GM19193 (cell line): ENCODE measurements around the gene GRAMD1B.

ENCODE experiments used
- POLR2A ChIP-seq: IDR thresholded peaks from 4 replicates; pipeline ENCODE4 v1.6.1; 2011; ENCODE audit not compliant: insufficient read depth, insufficient read length; ENCODE audit errors: extremely low read depth

GRAMD1B gene

DNA sequence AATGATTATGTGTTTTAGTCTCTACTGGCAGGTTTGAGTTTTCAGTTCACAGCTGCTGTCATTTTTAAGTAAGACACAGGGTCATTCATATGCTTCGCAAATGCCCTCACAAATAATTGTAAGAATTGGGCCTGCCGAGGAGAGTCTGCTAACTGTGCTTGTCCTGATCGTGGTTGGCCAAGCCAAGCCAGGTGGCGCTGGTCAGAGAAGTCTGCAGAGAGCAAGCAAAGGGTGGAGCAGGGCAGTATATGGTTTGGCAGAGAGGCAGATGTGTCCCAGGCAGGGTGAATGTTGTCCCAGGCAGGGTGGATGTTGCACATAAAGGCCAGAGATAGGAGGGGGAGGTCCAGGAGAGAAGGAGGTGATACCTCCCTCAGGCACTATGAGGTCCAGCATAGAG is 171.7 kb downstream of the GRAMD1B start:
- TF ChIP-seq POLR2A, result no peak

DNA sequence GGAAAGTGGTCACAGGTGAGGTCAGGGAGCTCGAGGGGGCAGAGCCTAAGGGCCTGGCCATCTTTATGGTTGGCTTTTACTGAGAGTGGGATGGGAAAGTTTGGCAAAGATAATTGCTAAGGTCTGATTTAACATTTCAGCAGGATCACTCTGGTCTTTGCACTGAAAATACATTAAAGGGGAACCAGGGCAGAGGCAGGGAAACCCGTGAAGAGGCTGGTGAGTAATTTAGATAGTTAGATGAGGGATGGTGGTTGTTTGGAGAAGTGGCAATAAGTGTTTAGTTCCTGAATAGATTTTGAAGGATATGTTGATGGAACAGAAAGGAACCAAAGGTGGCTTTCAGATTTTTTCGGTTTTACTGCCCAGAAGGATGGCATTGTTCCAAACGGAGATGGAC is 173.6 kb downstream of the GRAMD1B start:
- no peak for TF ChIP-seq POLR2A

- no peak for TF ChIP-seq POLR2A
These were observed 177.7 kb downstream of the GRAMD1B start for GRCh38 chr11:123607781-123608180.

GRCh38 chr11:123608371-123608770 is 178.3 kb downstream of the GRAMD1B start:
- TF ChIP-seq POLR2A, result no peak

GRCh38 chr11:123608945-123609344 is 178.9 kb downstream of the GRAMD1B start:
- no peak for TF ChIP-seq POLR2A

DNA sequence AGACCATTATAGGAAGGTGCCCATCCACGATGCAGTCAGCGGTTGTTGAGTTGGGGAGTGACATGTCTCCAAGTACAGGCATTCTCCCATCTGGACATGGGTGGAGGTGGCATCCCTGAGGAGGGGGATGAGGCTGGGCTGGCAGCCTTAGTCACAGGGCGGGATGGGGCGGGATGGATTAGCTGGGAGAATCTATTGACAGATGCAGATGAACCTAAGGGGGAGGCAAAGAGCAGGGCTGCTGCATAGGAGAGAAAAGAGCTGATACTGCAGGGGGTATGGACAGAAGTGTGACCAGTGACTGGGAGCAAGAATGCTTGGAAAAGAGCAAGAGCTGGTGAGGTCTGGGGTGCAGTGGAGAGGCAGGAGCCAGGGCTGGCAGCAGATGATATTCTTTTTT is 181.6 kb downstream of the GRAMD1B start:
- TF ChIP-seq POLR2A, result no peak

GRCh38 chr11:123616505-123617198 is 186.6 kb downstream of the GRAMD1B start:
- no peak for TF ChIP-seq POLR2A

DNA sequence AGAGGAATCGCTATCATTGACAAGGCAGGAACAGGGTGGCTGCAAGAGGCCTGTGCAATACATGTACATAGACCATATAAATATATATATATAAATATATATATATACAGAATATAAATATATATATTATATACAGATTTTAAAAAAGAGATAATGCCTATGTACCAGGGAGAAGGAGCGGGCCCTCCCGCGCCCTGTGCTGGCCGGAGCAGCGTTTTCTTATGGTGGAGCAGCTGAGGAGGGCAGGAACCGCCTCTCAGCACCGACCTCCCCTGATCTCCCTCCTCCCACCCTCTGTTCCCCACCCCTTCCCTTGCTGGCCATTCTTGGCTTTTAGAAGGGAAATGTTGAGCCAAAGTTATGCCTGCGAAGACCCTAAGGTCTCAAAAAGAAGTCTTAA is 192.5 kb downstream of the GRAMD1B start:
- no peak for TF ChIP-seq POLR2A

DNA sequence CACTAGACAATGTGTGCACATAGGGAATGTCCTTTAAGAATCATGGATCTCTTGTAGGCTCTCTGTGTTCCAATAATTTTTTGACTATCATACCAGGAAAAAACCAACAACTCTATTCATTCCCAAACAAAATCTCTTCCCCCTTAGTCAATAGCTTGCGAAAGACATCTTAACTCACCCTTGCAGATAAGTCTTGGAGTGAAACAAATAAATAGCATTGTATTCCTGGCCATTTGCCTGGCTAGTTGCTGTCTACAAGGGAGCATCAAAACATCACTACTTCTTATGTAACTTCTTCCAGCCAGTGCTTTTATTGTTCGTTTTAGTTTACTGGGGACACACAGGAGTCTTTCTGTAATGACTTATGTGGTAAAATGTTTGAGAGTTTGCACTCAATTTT is 194.9 kb downstream of the GRAMD1B start:
- no peak for TF ChIP-seq POLR2A

DNA sequence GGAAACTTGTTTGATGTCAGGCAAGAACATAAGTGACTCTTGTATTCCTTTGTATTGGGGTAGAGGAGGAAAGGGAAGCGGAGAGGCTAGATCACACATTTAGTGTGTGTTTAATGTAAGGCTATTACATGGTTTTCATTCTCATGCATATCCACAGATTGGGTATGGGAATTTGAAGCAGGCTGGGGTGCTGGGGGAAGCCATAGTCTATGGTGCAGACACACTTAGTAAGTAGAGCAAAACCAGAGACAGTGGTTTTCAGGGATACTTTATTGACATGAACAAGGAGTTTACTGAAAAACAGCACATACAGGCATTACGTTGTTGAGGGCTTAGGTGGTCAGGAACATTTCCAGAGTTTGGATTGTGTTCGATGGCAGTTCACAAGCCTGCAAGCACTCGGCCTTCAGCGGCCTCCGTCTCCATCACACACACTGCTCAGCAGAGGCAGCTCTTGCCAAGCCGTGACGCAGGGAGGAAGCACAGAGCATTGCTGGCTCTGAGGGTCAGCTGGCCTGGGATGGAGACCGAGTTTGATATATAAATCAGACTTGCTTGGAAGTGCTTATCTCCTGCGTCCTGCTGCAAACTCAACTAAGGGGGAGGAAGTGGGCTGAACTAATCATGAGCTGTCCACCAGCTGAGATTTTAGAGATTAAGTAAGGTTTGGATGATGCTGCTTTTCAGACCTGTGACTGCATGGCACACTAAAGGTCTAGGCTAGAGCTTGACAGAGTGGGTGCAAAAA is 199.0 kb downstream of the GRAMD1B start:
- TF ChIP-seq POLR2A, result no peak

GRCh38 chr11:123630126-123630608 is 200.1 kb downstream of the GRAMD1B start:
- no peak for TF ChIP-seq POLR2A

DNA sequence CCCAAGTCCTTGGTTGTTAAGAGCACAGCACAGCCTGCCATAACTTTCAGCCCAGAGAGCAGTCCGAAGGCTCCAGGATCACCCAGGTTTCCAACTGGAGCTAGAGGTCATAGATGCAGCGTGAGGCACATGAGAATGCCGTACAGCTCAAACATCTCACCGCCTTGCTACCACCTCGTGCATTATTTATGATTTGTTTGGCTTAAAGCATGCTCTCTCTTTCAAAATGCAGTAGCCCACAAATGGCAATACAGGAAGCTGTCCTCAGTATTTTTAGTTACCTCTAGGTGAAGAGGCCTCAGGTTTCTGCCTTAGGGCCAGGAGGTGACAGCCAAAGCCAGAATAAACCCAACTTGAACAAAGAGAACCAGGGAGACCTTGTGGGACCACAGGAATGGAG is 210.0 kb downstream of the GRAMD1B start:
- TF ChIP-seq POLR2A, result no peak

DNA sequence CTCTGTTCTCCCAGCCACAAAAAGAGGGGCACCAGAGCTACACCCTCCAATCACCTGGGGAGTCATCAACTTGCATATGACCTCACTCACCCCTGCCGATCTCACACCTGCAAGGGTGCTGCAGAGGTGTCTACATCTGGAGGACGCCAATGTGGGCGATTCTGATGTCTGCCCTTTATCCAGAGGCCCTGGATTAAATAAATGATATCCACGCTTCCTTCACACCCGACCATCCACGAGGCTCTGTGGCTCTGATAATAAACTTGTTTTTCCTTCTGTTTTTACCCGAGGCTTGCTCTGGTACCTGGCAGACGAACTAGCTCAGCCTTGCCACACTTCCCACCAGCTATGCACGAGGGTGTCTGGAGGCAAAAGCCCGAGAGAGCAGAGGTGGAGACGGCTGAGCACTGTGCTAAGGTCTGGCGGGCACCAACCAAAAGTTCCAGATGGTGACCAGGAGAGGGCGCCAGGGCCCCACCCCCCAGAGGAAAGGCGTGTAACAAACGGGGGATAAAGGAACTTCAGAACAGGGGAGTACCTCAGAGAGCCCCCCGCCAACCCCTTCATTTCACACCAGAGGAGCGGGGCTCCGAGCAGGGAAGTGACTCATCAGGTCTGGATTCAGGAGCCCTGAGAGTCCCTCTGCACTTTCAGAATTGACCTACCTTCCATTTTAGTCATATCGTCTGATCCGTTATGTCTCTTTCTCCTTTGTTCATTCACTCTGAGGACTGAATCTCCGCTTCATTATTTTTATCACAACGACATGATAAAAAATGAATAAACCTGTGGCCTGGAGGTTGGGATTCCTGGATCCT is 210.8 kb downstream of the GRAMD1B start:
- no peak for TF ChIP-seq POLR2A

GRCh38 chr11:123641495-123641840 is 211.4 kb downstream of the GRAMD1B start:
- TF ChIP-seq POLR2A, result no peak

DNA sequence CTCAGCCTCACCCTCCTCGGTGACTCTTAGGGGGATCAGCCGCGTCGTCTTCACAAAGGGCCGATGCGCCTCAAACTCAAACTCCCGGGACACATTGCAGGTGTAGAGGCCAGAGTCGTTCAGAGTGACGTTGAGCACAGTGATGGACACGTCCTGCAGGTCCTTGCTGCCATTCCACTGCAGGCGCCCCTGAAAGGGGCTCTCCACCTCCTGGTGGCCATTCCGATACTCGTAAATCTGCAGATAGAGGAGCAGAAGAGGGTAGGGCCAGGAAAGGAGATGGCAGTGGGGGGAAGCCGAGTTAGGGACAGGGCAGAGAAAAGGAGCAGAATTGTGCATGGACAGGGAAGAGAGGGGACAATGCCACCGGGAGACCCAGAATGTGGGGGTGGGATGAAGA is 212.4 kb downstream of the GRAMD1B start:
- no peak for TF ChIP-seq POLR2A
